Endothelial cell of umbilical vein (primary cell): ENCODE measurements around the gene DUSP14. TPM values are rescaled to one million over a fixed set of nuclear protein-coding genes. Genes with fewer than 3 reads are reported as not detected.

Source experiments
- BruUV-seq: library from RNA; stranded (reverse); fragments of 400-500 nt; replicated peaks from 2 replicates; lab custom pipeline; 2021; lab: Mats Ljungman, UMichigan
- CTCF ChIA-PET: fragments of 300-600, 350-600 bp; sonication (Branson Sonifier 250); formaldehyde crosslinking; loops from one replicate; lab custom pipeline; 2021; ENCODE audit warnings: antibody characterized with exemption, inconsistent platforms; lab: Charles Lee
- POLR2A ChIA-PET: fragments of 300-600, 350-600 bp; sonication (Branson Sonifier 250); formaldehyde crosslinking; loops from one replicate; lab custom pipeline; 2021; ENCODE audit warnings: antibody characterized with exemption, inconsistent platforms; lab: Charles Lee
- DNase-seq: peaks from one replicate; pipeline ENCODE4 v3.0.0-alpha.2; 2011; ENCODE audit warnings: low read depth, low spot score
- FAIRE-seq: peaks from 2 replicates; lab custom pipeline; 2011; peaks lifted over from hg19 to GRCh38; lab: Jason Lieb, UNC
- H2AFZ ChIP-seq: 2 replicates; pipeline ENCODE4 v1.6.0; 2012; ENCODE audit warnings: low read depth, low read length, control low read depth, inconsistent platforms
- H3K27ac ChIP-seq: 2 replicates; pipeline ENCODE4 v1.5.1; 2011; ENCODE audit warnings: low read depth, mild to moderate bottlenecking, control low read depth, low read length, moderate library complexity; ENCODE audit not compliant: insufficient read depth
- H3K27me3 ChIP-seq, 2 experiments: 2 replicates each; pipeline versions ENCODE4 v1.6.0 to v1.6.1; 2011; ENCODE audit warnings: low read length in 2 of 2, mixed read lengths in 1 of 2; ENCODE audit not compliant: control insufficient read depth in 2 of 2, insufficient read depth in 2 of 2
- H3K36me3 ChIP-seq, 2 experiments: 2 replicates in 1 of 2; 3 replicates in 1 of 2; pipeline ENCODE4 v1.5.1; 2011; ENCODE audit warnings: low read length in 2 of 2, mild to moderate bottlenecking in 1 of 2, moderate library complexity in 1 of 2; ENCODE audit not compliant: control insufficient read depth in 2 of 2, insufficient read depth in 2 of 2; ENCODE audit errors: extremely low read depth in 1 of 2
- H3K4me1 ChIP-seq: 3 replicates; pipeline ENCODE4 v1.5.1; 2011; ENCODE audit warnings: mild to moderate bottlenecking, low read length; ENCODE audit not compliant: control insufficient read depth, insufficient read depth; ENCODE audit errors: extremely low read depth
- H3K4me2 ChIP-seq: 2 replicates; pipeline ENCODE4 v1.6.1; 2011; ENCODE audit warnings: low read length, control low read depth, mixed read lengths; ENCODE audit not compliant: insufficient read depth
- H3K4me3 ChIP-seq, 3 experiments: fragments of 200-600 bp in 1 of 3; sonication (generic), shearing (Covaris generic) in 1 of 3; replicated peaks in 1 of 3; 2 replicates each; pipeline ENCODE4 v1.5.1; 2011 to 2016; ENCODE audit warnings: control low read depth in 3 of 3, low read length in 3 of 3, mild to moderate bottlenecking in 2 of 3, inconsistent platforms in 1 of 3, low read depth in 1 of 3, moderate library complexity in 1 of 3; ENCODE audit not compliant: insufficient read depth in 1 of 3
- H3K79me2 ChIP-seq: 2 replicates; pipeline ENCODE4 v1.6.0; 2012; ENCODE audit warnings: low read length, inconsistent platforms; ENCODE audit not compliant: control insufficient read depth, insufficient read depth
- H3K9ac ChIP-seq: replicated peaks from 2 replicates; pipeline ENCODE3; 2011; ENCODE audit warnings: low read length, control low read depth; ENCODE audit not compliant: insufficient read depth; ENCODE audit errors: extremely low read depth
- H3K9me1 ChIP-seq: replicated peaks from 3 replicates; pipeline ENCODE4 v1.6.0; 2011; ENCODE audit warnings: mild to moderate bottlenecking, low read length; ENCODE audit not compliant: control insufficient read depth, insufficient read depth; ENCODE audit errors: extremely low read depth
- H3K9me3 ChIP-seq: replicated peaks from 2 replicates; pipeline ENCODE4 v1.5.1; 2012; ENCODE audit warnings: low read length, inconsistent platforms; ENCODE audit not compliant: control insufficient read depth, insufficient read depth
- H4K20me1 ChIP-seq: replicated peaks from 2 replicates; pipeline ENCODE3; 2011; ENCODE audit warnings: mild to moderate bottlenecking, low read length; ENCODE audit not compliant: control insufficient read depth, insufficient read depth; ENCODE audit errors: extremely low read depth
- CTCF ChIP-seq, 2 donors: IDR thresholded peaks; 1 replicate in 1 of 2; 2 replicates in 1 of 2; pipeline ENCODE4 v1.5.1; 2011; ENCODE audit warnings: low read length in 2 of 2, mild to moderate bottlenecking in 2 of 2, moderate library complexity in 2 of 2, control low read depth in 1 of 2, inconsistent platforms in 1 of 2, low read depth in 1 of 2; ENCODE audit not compliant: insufficient read depth in 1 of 2; ENCODE audit errors: extremely low read depth in 1 of 2
- EZH2 ChIP-seq: IDR thresholded peaks from 2 replicates; pipeline ENCODE4 v1.6.1; 2012; ENCODE audit warnings: borderline replicate concordance, low read depth, mild to moderate bottlenecking, moderate library complexity, low read length, inconsistent platforms; ENCODE audit not compliant: severe bottlenecking
- FOS ChIP-seq: IDR thresholded peaks from 2 replicates; pipeline ENCODE4 v1.6.1; 2011; ENCODE audit warnings: mild to moderate bottlenecking, low read length, moderate library complexity, borderline replicate concordance; ENCODE audit not compliant: insufficient read depth
- GATA2 ChIP-seq: IDR thresholded peaks from 2 replicates; pipeline ENCODE4 v1.7.0; 2011; ENCODE audit warnings: low read depth, mild to moderate bottlenecking, moderate library complexity, mixed read lengths, low read length; ENCODE audit not compliant: insufficient read length, insufficient read depth
- JUN ChIP-seq: IDR thresholded peaks from 2 replicates; pipeline ENCODE4 v1.6.1; 2011; ENCODE audit warnings: borderline replicate concordance, low read depth; ENCODE audit not compliant: insufficient read length, insufficient read depth
- MYC ChIP-seq: IDR thresholded peaks from one replicate; pipeline ENCODE4 v1.6.1; 2011; ENCODE audit warnings: mild to moderate bottlenecking, low read depth, low read length
- POLR2A ChIP-seq: IDR thresholded peaks from 2 replicates; pipeline ENCODE4 v1.6.1; 2012; ENCODE audit warnings: low read depth, mild to moderate bottlenecking, control low read depth, low read length
- POLR2AphosphoS5 ChIP-seq: IDR thresholded peaks from 2 replicates; pipeline ENCODE4 v1.6.1; 2012; ENCODE audit warnings: low read depth, mild to moderate bottlenecking, control low read depth, low read length, moderate library complexity; ENCODE audit not compliant: insufficient read depth
- dilution Hi-C: fragments of 300-500 bp; cut with MboI; formaldehyde crosslinking; loops from one replicate; pipeline ENCODE4 v1.15.0; 2019; ENCODE audit warnings: low sequenced_read_pairs; ENCODE audit not compliant: extremely low pct_ligation_motif_present
- intact Hi-C: fragments of 100-400 bp; cut with micrococcal nuclease; formaldehyde crosslinking; loops from one replicate; pipeline ENCODE4 v1.10.0; 2022
- polyA plus RNA-seq, 4 experiments: library from polyadenylated mRNA; depleted of rRNA in 3 of 4; stranded (reverse) in 3 of 4; unstranded in 1 of 4; fragments of >200 nt; gene quantifications; 2 replicates each; pipeline versions ENCODE4 v1.2.1 to v1.2.3, GENCODE V29; 2011 to 2012; ENCODE audit warnings: missing spikeins in 1 of 4
- total RNA-seq: library from RNA; stranded (reverse); gene quantifications from 2 replicates; pipeline ENCODE4 v1.2.3, GENCODE V29; 2021
- TF ChIP-seq, protein P1 (sequence below): IDR thresholded peaks from 2 replicates; pipeline ENCODE4 v1.6.1; 2011; ENCODE audit not compliant: insufficient read depth, insufficient read length

DUSP14 gene
- total and polyA plus RNA-seq, 2 donors (not counting 3 experiments of a cell fraction or from before 2014, with no cell fraction given), result 36.4 to 62.5 TPM

DNA sequence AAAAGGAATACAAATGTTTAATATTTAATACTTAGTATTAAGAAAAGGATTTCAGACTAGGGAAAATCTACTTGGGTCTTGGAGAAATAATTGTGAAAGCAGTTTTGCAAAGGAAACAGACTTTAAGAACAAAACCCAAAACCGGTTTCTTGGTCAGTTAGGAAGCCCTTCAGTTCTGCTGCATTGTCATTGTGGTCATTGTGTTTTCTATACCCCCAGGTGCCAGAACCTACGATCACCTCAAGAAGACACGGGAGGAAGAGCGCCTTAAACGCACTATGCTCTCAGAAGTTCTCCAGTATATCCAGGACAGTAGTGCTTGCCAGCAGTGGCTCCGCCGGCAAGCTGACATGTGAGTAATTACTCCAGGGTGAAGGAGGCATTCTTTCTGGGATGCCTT, 19.5 kb upstream of the DUSP14 start:
- no peak overlapping the region for H3K4me3 ChIP-seq
- H3K27ac ChIP-seq, result no peak overlapping the region
- H2AFZ ChIP-seq, result no peak overlapping the region
- intact Hi-C loops (no loop called here), dilution Hi-C loops (no loop called here)
- BruUV-seq, result no TSS peak
- H3K36me3 ChIP-seq, result peaks cover 8 to 13% of the 10 kb centered on the region in 2 experiments
- FAIRE-seq (no peak), DNase-seq (no peak)
- H3K27me3 ChIP-seq, result no peaks in the 10 kb centered on the region
- H3K9ac ChIP-seq, result no peak overlapping the region
- ChIA-PET CTCF (no interaction called here), POLR2A (no interaction called here)
- H4K20me1 ChIP-seq, result no peaks in the 10 kb centered on the region
- H3K4me1 ChIP-seq, result peaks cover 12% of the 10 kb centered on the region
- no peaks in the 10 kb centered on the region for H3K9me1 ChIP-seq
- no peak overlapping the region for H3K4me2 ChIP-seq
- no peak for TF ChIP-seq MYC
- TF ChIP-seq POLR2A, result no peak
- no peak for TF ChIP-seq JUN
- no peak for TF ChIP-seq EZH2
- no peak for TF ChIP-seq GATA2
- TF ChIP-seq CTCF (IDR thresholded peaks at IDR 0.05; ENCODE audit: extremely low read depth in 1 of 2, insufficient read depth in 1 of 2, low read depth in 1 of 2, low read length in 2 of 2), result no peak
- TF ChIP-seq POLR2AphosphoS5, result no peak
- TF ChIP-seq, protein P1, sequence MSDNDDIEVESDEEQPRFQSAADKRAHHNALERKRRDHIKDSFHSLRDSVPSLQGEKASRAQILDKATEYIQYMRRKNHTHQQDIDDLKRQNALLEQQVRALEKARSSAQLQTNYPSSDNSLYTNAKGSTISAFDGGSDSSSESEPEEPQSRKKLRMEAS, result no peak
- TF ChIP-seq FOS, result no peak
- H3K9me3 ChIP-seq, result no peaks in the 10 kb centered on the region
- no peaks in the 10 kb centered on the region for H3K79me2 ChIP-seq
